Measurements from ENCODE around the gene MREG. TPM values are rescaled to one million over a fixed set of nuclear protein-coding genes. Genes with fewer than 3 reads are reported as not detected.
A peak's percentile ranks its signal among the peaks of the same experiment; 100 is the strongest.

MREG gene
- total and polyA plus RNA-seq, 2 experiments from 2014 or later = 1.8 to 3.1 TPM

DNA sequence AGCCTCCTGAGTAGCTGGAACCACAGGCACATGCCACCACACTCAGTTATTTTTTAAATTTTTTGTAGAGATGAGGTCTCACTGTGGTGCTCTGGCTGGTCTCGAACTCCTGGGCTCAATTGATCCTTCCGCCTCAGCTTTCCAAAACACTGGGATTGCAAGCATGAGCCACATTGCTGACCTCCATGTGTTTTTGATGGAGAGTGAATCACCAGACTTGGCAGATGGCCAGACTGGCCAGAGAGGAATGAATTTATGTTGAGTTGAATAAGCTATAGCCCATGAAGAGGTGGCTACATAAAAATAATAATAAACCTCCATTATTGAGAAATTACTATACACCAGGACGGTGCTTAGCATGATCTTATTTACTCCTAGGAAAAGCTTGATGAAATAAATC lies 91.5 kb downstream of the MREG start:
- Histone ChIP-seq H3K27me3 (replicated peaks; ENCODE audit: insufficient read depth) (no peaks in the 10 kb centered on the region), H3K4me3 (no peak overlapping the region), H2AFZ (no peak overlapping the region), H3K4me2 (ENCODE audit: unreplicated experiment) (no peak overlapping the region), H3K4me1 (ENCODE audit: insufficient read depth) (peaks cover 45% of the 10 kb centered on the region), H3K9me3 (ENCODE audit: low read depth) (no peaks in the 10 kb centered on the region), H3K36me3 (ENCODE audit: low read depth) (no peaks in the 10 kb centered on the region), H3K27ac (no peak overlapping the region), H3K79me2 (ENCODE audit: insufficient read depth) (peaks cover 5% of the 10 kb centered on the region; the same call in 1 of the 2 replicates), H3K9ac (no peak overlapping the region), H3K9me2 (ENCODE audit: insufficient read depth) (no peaks in the 10 kb centered on the region), H4K20me1 (ENCODE audit: insufficient read depth) (no peaks in the 10 kb centered on the region), H3F3A (ENCODE audit: insufficient read depth) (peaks cover 39% of the 10 kb centered on the region)
- peak; percentile 76 for DNase-seq
- 75 to 78% methylated on average over 3 of the region's 3 CpGs for WGBS, 2 experiments (ENCODE audit: low coverage in 1 of 2, low lambda C conversion rate in 2 of 2, missing lambda C conversion rate in 2 of 2)
- in situ Hi-C loops (cut with MboI) = no loop called here
- TF ChIP-seq EZH2phosphoT487 (IDR thresholded peaks at IDR 0.05; ENCODE audit: insufficient read depth, low read depth) = no peak
- no peak for TF ChIP-seq EZH2 (IDR thresholded peaks at IDR 0.05; ENCODE audit: insufficient read depth, poor library complexity, severe bottlenecking)

- peak overlapping the region; percentile 53 for H2AFZ ChIP-seq
- H3K79me2 ChIP-seq (ENCODE audit: insufficient read depth) = peaks cover 5% of the 10 kb centered on the region; the same call in 1 of the 2 replicates
- no peaks in the 10 kb centered on the region for H3K27me3 ChIP-seq (replicated peaks; ENCODE audit: insufficient read depth)
- H3K9me2 ChIP-seq (ENCODE audit: insufficient read depth) = no peaks in the 10 kb centered on the region
- no peak overlapping the region for H3K4me3 ChIP-seq
- DNase-seq = peak; percentile 87
- peaks cover 45% of the 10 kb centered on the region for H3K4me1 ChIP-seq (ENCODE audit: insufficient read depth)
- H3K9me3 ChIP-seq (ENCODE audit: low read depth) = no peaks in the 10 kb centered on the region
- in situ Hi-C loops (cut with MboI) = no loop called here
- no peak for TF ChIP-seq EZH2 (IDR thresholded peaks at IDR 0.05; ENCODE audit: insufficient read depth, poor library complexity, severe bottlenecking)
- no peak for TF ChIP-seq EZH2phosphoT487 (IDR thresholded peaks at IDR 0.05; ENCODE audit: insufficient read depth, low read depth)
- peaks cover 39% of the 10 kb centered on the region for H3F3A ChIP-seq (ENCODE audit: insufficient read depth)
- no peaks in the 10 kb centered on the region for H4K20me1 ChIP-seq (ENCODE audit: insufficient read depth)
- H3K4me2 ChIP-seq (ENCODE audit: unreplicated experiment) = peak overlapping the region; percentile 43
- H3K36me3 ChIP-seq (ENCODE audit: low read depth) = no peaks in the 10 kb centered on the region
- 34% methylated on average over 8 of the region's 8 CpGs for WGBS, 2 experiments (ENCODE audit: low coverage in 1 of 2, low lambda C conversion rate in 2 of 2, missing lambda C conversion rate in 2 of 2)
- peak overlapping the region; percentile 78 for H3K27ac ChIP-seq
- peak overlapping the region; percentile 54 for H3K9ac ChIP-seq
These were observed 92.9 kb downstream of the MREG start for GRCh38 chr2:215920244-215921100.

DNA sequence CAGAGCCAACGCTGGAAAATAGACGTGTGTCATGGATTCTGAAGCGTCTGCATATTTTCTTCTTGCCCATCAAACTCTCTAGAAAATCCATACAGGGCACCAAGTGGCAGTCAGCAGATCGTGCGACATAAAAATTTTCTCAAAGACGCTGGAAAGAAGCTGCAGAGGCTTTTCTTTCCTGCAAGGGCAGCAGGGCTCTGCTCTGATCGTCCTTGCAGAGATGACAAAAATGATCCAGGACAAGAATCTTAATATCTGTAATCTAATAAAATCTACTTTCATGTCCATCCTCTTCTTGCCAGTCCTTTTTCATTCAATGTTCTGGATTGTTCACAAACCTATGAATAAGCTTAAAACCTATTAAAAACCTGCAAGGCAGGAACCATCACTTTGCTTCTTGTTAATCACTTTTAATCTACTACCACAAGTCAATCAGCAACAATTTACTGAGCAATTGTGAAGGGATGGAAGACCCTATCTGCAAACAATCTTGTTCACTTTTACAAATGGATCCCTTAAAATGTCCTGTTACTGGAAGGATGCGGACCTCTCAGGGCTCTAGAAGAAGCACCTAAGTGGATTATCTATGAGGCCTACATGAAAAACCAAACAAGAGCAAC lies 93.6 kb downstream of the MREG start:
- H3K36me3 ChIP-seq (ENCODE audit: low read depth) = no peaks in the 10 kb centered on the region
- H3K9me3 ChIP-seq (ENCODE audit: low read depth) = no peaks in the 10 kb centered on the region
- H3K4me3 ChIP-seq = no peak overlapping the region
- DNase-seq = no peak
- H3K27me3 ChIP-seq (replicated peaks; ENCODE audit: insufficient read depth) = no peaks in the 10 kb centered on the region
- TF ChIP-seq EZH2phosphoT487 (IDR thresholded peaks at IDR 0.05; ENCODE audit: insufficient read depth, low read depth) = no peak
- no peak for TF ChIP-seq EZH2 (IDR thresholded peaks at IDR 0.05; ENCODE audit: insufficient read depth, poor library complexity, severe bottlenecking)
- peaks cover 45% of the 10 kb centered on the region for H3K4me1 ChIP-seq (ENCODE audit: insufficient read depth)
- WGBS, 2 experiments (ENCODE audit: low coverage in 1 of 2, low lambda C conversion rate in 2 of 2, missing lambda C conversion rate in 2 of 2) = 56% methylated on average over 8 of the region's 8 CpGs
- peaks cover 5% of the 10 kb centered on the region; the same call in 1 of the 2 replicates for H3K79me2 ChIP-seq (ENCODE audit: insufficient read depth)
- no peak overlapping the region for H2AFZ ChIP-seq
- H4K20me1 ChIP-seq (ENCODE audit: insufficient read depth) = no peaks in the 10 kb centered on the region
- peak overlapping the region; percentile 25 for H3K4me2 ChIP-seq (ENCODE audit: unreplicated experiment)
- H3K9me2 ChIP-seq (ENCODE audit: insufficient read depth) = no peaks in the 10 kb centered on the region
- H3F3A ChIP-seq (ENCODE audit: insufficient read depth) = peaks cover 39% of the 10 kb centered on the region
- in situ Hi-C loops (cut with MboI) = no loop called here
- H3K27ac ChIP-seq = peak overlapping the region; percentile 78
- peak overlapping the region; percentile 54 for H3K9ac ChIP-seq

DNA sequence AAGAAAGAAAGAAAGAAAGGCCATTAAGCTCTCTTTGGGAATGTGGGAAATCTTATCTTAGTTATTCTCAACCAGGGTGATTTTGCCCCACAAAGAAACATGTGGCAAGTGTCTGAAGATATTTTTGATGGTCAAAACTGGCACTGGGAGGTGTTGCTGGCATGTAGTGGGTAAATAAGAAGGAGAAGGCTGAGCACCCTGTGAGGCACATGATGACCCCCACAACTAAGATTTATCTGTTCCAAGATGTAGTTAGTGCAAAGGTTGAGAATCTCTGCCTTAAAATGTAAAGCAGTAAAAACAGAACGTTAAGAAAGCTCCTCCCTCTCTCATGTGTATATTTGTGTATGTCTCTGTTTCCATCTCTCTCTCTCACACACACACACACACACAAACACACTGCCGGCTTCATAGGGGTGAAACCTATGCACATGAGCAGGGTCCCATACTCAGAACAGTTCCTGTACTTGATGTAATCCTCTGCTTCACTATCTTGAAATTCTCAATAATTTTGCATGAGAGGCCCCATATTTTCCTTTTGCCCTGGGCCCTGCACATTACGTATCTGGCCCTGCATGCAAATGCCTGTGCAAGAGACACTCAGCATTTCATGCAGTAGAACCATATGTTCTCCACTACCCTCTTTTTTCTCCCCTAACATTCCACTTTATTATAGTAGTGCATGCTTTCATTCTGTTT lies 94.3 kb downstream of the MREG start:
- Histone ChIP-seq H3K4me1 (ENCODE audit: insufficient read depth) (peaks cover 45% of the 10 kb centered on the region), H3K27me3 (replicated peaks; ENCODE audit: insufficient read depth) (no peaks in the 10 kb centered on the region), H3K36me3 (ENCODE audit: low read depth) (no peaks in the 10 kb centered on the region), H3K9me2 (ENCODE audit: insufficient read depth) (no peaks in the 10 kb centered on the region), H2AFZ (0 out of 2 replicates have a peak overlapping the region, but pooled peaks have one; percentile 22), H3K4me2 (ENCODE audit: unreplicated experiment) (peak overlapping the region; percentile 25), H3K9ac (peak overlapping the region; percentile 61), H3K4me3 (no peak overlapping the region), H3F3A (ENCODE audit: insufficient read depth) (peaks cover 39% of the 10 kb centered on the region), H3K79me2 (ENCODE audit: insufficient read depth) (peaks cover 5% of the 10 kb centered on the region; the same call in 1 of the 2 replicates), H4K20me1 (ENCODE audit: insufficient read depth) (no peaks in the 10 kb centered on the region), H3K27ac (peak overlapping the region; percentile 78), H3K9me3 (ENCODE audit: low read depth) (no peaks in the 10 kb centered on the region)
- DNase-seq = peak; percentile 26
- in situ Hi-C loops (cut with MboI) = no loop called here
- no peak for TF ChIP-seq EZH2phosphoT487 (IDR thresholded peaks at IDR 0.05; ENCODE audit: insufficient read depth, low read depth)
- TF ChIP-seq EZH2 (IDR thresholded peaks at IDR 0.05; ENCODE audit: insufficient read depth, poor library complexity, severe bottlenecking) = no peak
- 52 to 69% methylated on average over 3 of the region's 3 CpGs for WGBS, 2 experiments (ENCODE audit: low coverage in 1 of 2, low lambda C conversion rate in 2 of 2, missing lambda C conversion rate in 2 of 2)
